H1 (cell line): ENCODE measurements around the gene GALNT7. TPM values are rescaled to one million over a fixed set of nuclear protein-coding genes. Genes with fewer than 3 reads are reported as not detected.

Experiments used
- CTCF ChIA-PET: fragments of 300-600 bp; sonication (Branson Sonifier 250); formaldehyde crosslinking; loops from one replicate; lab custom pipeline; 2021; ENCODE audit not compliant: partially characterized antibody; lab: Charles Lee
- POLR2A ChIA-PET: fragments of 300-600 bp; sonication (Branson Sonifier 250); formaldehyde crosslinking; loops from one replicate; lab custom pipeline; 2021; ENCODE audit warnings: inconsistent platforms; ENCODE audit not compliant: partially characterized antibody; lab: Charles Lee
- DNase-seq, 2 experiments: peaks; one replicate each; pipeline versions ENCODE4 v3.0.0 to v3.0.0-alpha.2; 2010 to 2022; ENCODE audit warnings: low spot score in 2 of 2, low read depth in 1 of 2, mixed read lengths in 1 of 2
- FAIRE-seq: peaks from 2 replicates; lab custom pipeline; 2011; peaks lifted over from hg19 to GRCh38; lab: Jason Lieb, UNC
- H2AFZ ChIP-seq: 2 replicates; pipeline ENCODE4 v1.8.1; 2012; ENCODE audit warnings: low read length, inconsistent platforms
- H2AK5ac ChIP-seq: 2 replicates; pipeline ENCODE4 v1.6.1; 2013; ENCODE audit warnings: low read depth, low read length
- H2BK120ac ChIP-seq: replicated peaks from 2 replicates; pipeline ENCODE3; 2013; ENCODE audit warnings: low read depth, low read length, inconsistent platforms
- H2BK12ac ChIP-seq: 2 replicates; pipeline ENCODE4 v1.6.1; 2013; ENCODE audit warnings: low read depth, low read length
- H2BK15ac ChIP-seq: 2 replicates; pipeline ENCODE4 v1.6.1; 2013; ENCODE audit warnings: low read length
- H2BK20ac ChIP-seq: 2 replicates; pipeline ENCODE4 v1.6.1; 2013; ENCODE audit warnings: low read length
- H2BK5ac ChIP-seq: 2 replicates; pipeline ENCODE4 v1.6.1; 2013; ENCODE audit warnings: low read depth, low read length
- H3K14ac ChIP-seq: 2 replicates; pipeline ENCODE4 v1.6.1; 2013; ENCODE audit warnings: inconsistent platforms; ENCODE audit not compliant: insufficient read length
- H3K18ac ChIP-seq: 2 replicates; pipeline ENCODE4 v1.6.1; 2013; ENCODE audit warnings: low read length; ENCODE audit errors: extremely low read depth
- H3K23ac ChIP-seq: 2 replicates; pipeline ENCODE4 v1.6.1; 2013; ENCODE audit warnings: inconsistent platforms; ENCODE audit not compliant: insufficient read length
- H3K23me2 ChIP-seq: 2 replicates; pipeline ENCODE4 v1.6.1; 2013; ENCODE audit warnings: low read depth, low read length
- H3K27ac ChIP-seq: 2 replicates; pipeline ENCODE4 v1.6.1; 2011; ENCODE audit warnings: low read depth, low read length, inconsistent platforms
- H3K27me3 ChIP-seq, 4 experiments: replicated peaks in 1 of 4; 1 replicate in 1 of 4; 2 replicates in 3 of 4; pipeline versions ENCODE4 v1.6.1 to v1.8.1; 2011 to 2013; ENCODE audit warnings: low read length in 3 of 4, mild to moderate bottlenecking in 3 of 4, inconsistent platforms in 2 of 4, mixed read lengths in 2 of 4, moderate library complexity in 1 of 4; ENCODE audit not compliant: control insufficient read depth in 3 of 4, insufficient read depth in 3 of 4; ENCODE audit errors: extremely low read depth in 1 of 4
- H3K36me3 ChIP-seq, 4 experiments: 2 replicates each; pipeline versions ENCODE4 v1.6.1 to v1.8.1; 2011 to 2013; ENCODE audit warnings: mild to moderate bottlenecking in 4 of 4, low read length in 3 of 4, moderate library complexity in 2 of 4, control low read depth in 1 of 4, inconsistent platforms in 1 of 4; ENCODE audit not compliant: insufficient read depth in 4 of 4, control insufficient read depth in 2 of 4
- H3K4ac ChIP-seq: replicated peaks from 2 replicates; pipeline ENCODE3; 2013; ENCODE audit warnings: low read length, low read depth, mixed read lengths, inconsistent platforms; ENCODE audit not compliant: insufficient read length
- H3K4me1 ChIP-seq, 4 experiments: replicated peaks in 1 of 4; 1 replicate in 1 of 4; 2 replicates in 3 of 4; pipeline versions ENCODE4 v1.6.1 to v1.8.1; 2011 to 2013; ENCODE audit warnings: low read length in 3 of 4, inconsistent platforms in 2 of 4, mixed read lengths in 1 of 4; ENCODE audit not compliant: insufficient read depth in 4 of 4, control insufficient read depth in 3 of 4
- H3K4me2 ChIP-seq, 2 experiments: 2 replicates each; pipeline versions ENCODE4 v1.6.1 to v1.8.1; 2011 to 2013; ENCODE audit warnings: low read depth in 2 of 2, low read length in 2 of 2, control low read depth in 1 of 2, inconsistent platforms in 1 of 2, mild to moderate bottlenecking in 1 of 2; ENCODE audit not compliant: insufficient read depth in 1 of 2
- H3K4me3 ChIP-seq, 4 experiments: fragments of 200-600, 300-600 bp in 1 of 4; sonication (generic), shearing (Covaris generic), sonication (Bioruptor Twin) in 1 of 4; 2 replicates each; pipeline versions ENCODE4 v1.5.1 to v1.8.1; 2011 to 2016; ENCODE audit warnings: low read length in 4 of 4, low read depth in 3 of 4, control low read depth in 2 of 4, inconsistent platforms in 2 of 4, mild to moderate bottlenecking in 2 of 4, mixed read lengths in 1 of 4, moderate library complexity in 1 of 4; ENCODE audit not compliant: insufficient read depth in 2 of 4; ENCODE audit errors: extremely low read depth in 1 of 4
- H3K56ac ChIP-seq: replicated peaks from 2 replicates; pipeline ENCODE3; 2013; ENCODE audit warnings: low read depth, mild to moderate bottlenecking, mixed read lengths, low read length, inconsistent platforms; ENCODE audit not compliant: insufficient read length
- H3K79me1 ChIP-seq: 2 replicates; pipeline ENCODE4 v1.6.1; 2013; ENCODE audit warnings: low read depth, low read length, control low read depth
- H3K79me2 ChIP-seq, 2 experiments: 2 replicates each; pipeline versions ENCODE4 v1.6.1 to v1.8.1; 2012 to 2013; ENCODE audit warnings: low read length in 2 of 2, mild to moderate bottlenecking in 2 of 2, inconsistent platforms in 1 of 2; ENCODE audit not compliant: insufficient read depth in 2 of 2, control insufficient read depth in 1 of 2
- H3K9ac ChIP-seq, 4 experiments: replicated peaks in 1 of 4; 1 replicate in 1 of 4; 2 replicates in 3 of 4; pipeline versions ENCODE4 v1.6.1 to v1.8.1; 2011 to 2013; ENCODE audit warnings: low read depth in 3 of 4, low read length in 3 of 4, control low read depth in 2 of 4, mild to moderate bottlenecking in 2 of 4, moderate library complexity in 2 of 4, inconsistent platforms in 1 of 4; ENCODE audit errors: extremely low read depth in 1 of 4
- H3K9me3 ChIP-seq, 2 experiments: 2 replicates each; pipeline versions ENCODE4 v1.6.1 to v1.8.1; 2012 to 2013; ENCODE audit warnings: mild to moderate bottlenecking in 2 of 2, moderate library complexity in 2 of 2, control low read depth in 1 of 2, inconsistent platforms in 1 of 2, low read depth in 1 of 2, low read length in 1 of 2, mixed read lengths in 1 of 2; ENCODE audit not compliant: insufficient read depth in 2 of 2
- H4K20me1 ChIP-seq, 2 experiments: replicated peaks in 1 of 2; 2 replicates each; pipeline versions ENCODE3 to v1.8.1; 2011 to 2013; ENCODE audit warnings: inconsistent platforms in 2 of 2, low read length in 2 of 2, mild to moderate bottlenecking in 1 of 2; ENCODE audit not compliant: insufficient read depth in 2 of 2, control insufficient read depth in 1 of 2
- H4K5ac ChIP-seq: 2 replicates; pipeline ENCODE4 v1.6.1; 2013; ENCODE audit warnings: low read length, low read depth, mixed read lengths, inconsistent platforms; ENCODE audit not compliant: insufficient read length
- H4K8ac ChIP-seq: 2 replicates; pipeline ENCODE4 v1.8.0; 2013; ENCODE audit warnings: mild to moderate bottlenecking, moderate library complexity, low read length, inconsistent platforms; ENCODE audit not compliant: insufficient read depth; ENCODE audit errors: extremely low read depth
- H4K91ac ChIP-seq: replicated peaks from 2 replicates; pipeline ENCODE3; 2013; ENCODE audit warnings: low read length, mixed read lengths, inconsistent platforms; ENCODE audit not compliant: insufficient read length
- CEBPB ChIP-seq: IDR thresholded peaks from 2 replicates; pipeline ENCODE4 v1.6.1; 2012; ENCODE audit warnings: low read depth, low read length
- GABPA ChIP-seq: IDR thresholded peaks from 2 replicates; pipeline ENCODE4 v1.6.1; 2011; ENCODE audit warnings: mild to moderate bottlenecking, low read length, moderate library complexity, borderline replicate concordance; ENCODE audit not compliant: insufficient read depth
- POLR2AphosphoS5 ChIP-seq: IDR thresholded peaks from 2 replicates; pipeline ENCODE4 v1.6.1; 2011; ENCODE audit warnings: low read depth, low read length
- RBBP5 ChIP-seq: IDR thresholded peaks from 2 replicates; pipeline ENCODE4 v1.7.1; 2012; ENCODE audit warnings: low read depth, mild to moderate bottlenecking, inconsistent platforms, low read length, moderate library complexity, borderline replicate concordance
- TAF7 ChIP-seq: optimal IDR thresholded peaks from 2 replicates; pipeline ENCODE3; 2011; ENCODE audit warnings: low read depth, mild to moderate bottlenecking, inconsistent platforms, low read length, moderate library complexity, borderline replicate concordance
- TBP ChIP-seq: IDR thresholded peaks from 2 replicates; pipeline ENCODE4 v1.6.1; 2011; ENCODE audit warnings: low read depth, low read length, improper control_type of control experiment
- TEAD4 ChIP-seq: IDR thresholded peaks from 2 replicates; pipeline ENCODE4 v1.6.1; 2012; ENCODE audit warnings: low read depth, low read length, inconsistent platforms, mixed read lengths
- YY1 ChIP-seq: IDR thresholded peaks from 2 replicates; pipeline ENCODE4 v1.6.1; 2011; ENCODE audit warnings: low read depth, mild to moderate bottlenecking, low read length
- WGBS, 2 experiments: shearing (Covaris generic) in 1 of 2; methylation state at CpG; one replicate each; pipeline versions ENCODE4 v1.1.6 to v1.1.7; 2013 to 2015; ENCODE audit warnings: low lambda C conversion rate in 2 of 2, mixed read lengths in 2 of 2, inconsistent platforms in 1 of 2, low coverage in 1 of 2, missing lambda C conversion rate in 1 of 2; ENCODE audit not compliant: insufficient replicate concordance in 2 of 2, insufficient coverage in 1 of 2, insufficient read length in 1 of 2; ENCODE audit errors: extremely low coverage in 1 of 2, missing lambda C conversion rate in 1 of 2; 5-methylcytosine and 5-hydroxymethylcytosine counted together
- long read RNA-seq, 2 experiments: library from RNA in 1 of 2; library from capped mRNA in 1 of 2; stranded (forward); transcript quantifications; one replicate each; pipeline ENCODE4 v2.0.0, GENCODE V29; 2021; ENCODE audit warnings: inconsistent platforms in 1 of 2
- polyA minus RNA-seq, 3 experiments: library from RNA; depleted of rRNA, polyadenylated mRNA; stranded (reverse); fragments of >200 nt; gene quantifications; 1 replicate in 2 of 3; 2 replicates in 1 of 3; pipeline ENCODE4 v1.2.3, GENCODE V29; 2011
- polyA plus RNA-seq, 7 experiments: library from polyadenylated mRNA; depleted of rRNA in 3 of 7; stranded (reverse) in 5 of 7; unstranded in 2 of 7; fragments of >200 nt in 5 of 7; fragments of 200-250 nt in 2 of 7; gene quantifications; 1 replicate in 5 of 7; 2 replicates in 1 of 7; 4 replicates in 1 of 7; pipeline versions ENCODE4 v1.2.1 to v1.2.3, GENCODE V29; 2011 to 2013; ENCODE audit warnings: missing spikeins in 2 of 7, mixed read lengths in 2 of 7
- total RNA-seq: library from RNA; stranded (reverse); fragmentation: NEBNext Ultra II Directional; extraction: Animal tissue kit (Norgen Biotek cat#: 25700); gene quantifications from 2 replicates; pipeline ENCODE4 v1.2.1, GENCODE V29; 2021

GALNT7 gene
- 78.9 and 85.5 TPM in 2 replicates for total RNA-seq
- 11.1 and 22.4 TPM in 2 replicates for polyA plus RNA-seq (2011; rRNA removed)
- polyA plus RNA-seq (2011; cell fraction: cytosol; rRNA removed): 25.8 TPM
- polyA plus RNA-seq (2011; cell fraction: nucleus; rRNA removed): 19.5 TPM
- 36.2 to 78.8 TPM (median 45.0 TPM) in 4 replicates for polyA plus RNA-seq (2012, experiment 1 of 2)
- 3.2 TPM for polyA plus RNA-seq (2012, experiment 2 of 2)
- 70.1 TPM for polyA plus RNA-seq (2013, experiment 1 of 2)
- polyA plus RNA-seq (2013, experiment 2 of 2): 71.3 TPM
- 52.2 and 73.6 TPM in 2 replicates for polyA minus RNA-seq (2011; rRNA and poly(A)+ RNA removed)
- 32.2 TPM for polyA minus RNA-seq (2011; cell fraction: cytosol; rRNA and poly(A)+ RNA removed)
- polyA minus RNA-seq (2011; cell fraction: nucleus; rRNA and poly(A)+ RNA removed): 71.8 TPM
- long read RNA-seq, experiment 1, full-length matches to known transcripts: 14 of 74 reads
- long read RNA-seq, experiment 1, partial matches to known transcripts: 49 of 74 reads
- long read RNA-seq, experiment 1, other reads (novel, unspliced or antisense): 11 of 74 reads
- long read RNA-seq, experiment 2, full-length matches to known transcripts: 10 of 19 reads
- long read RNA-seq, experiment 2, partial matches to known transcripts: 4 of 19 reads
- long read RNA-seq, experiment 2, other reads (novel, unspliced or antisense): 5 of 19 reads

DNA sequence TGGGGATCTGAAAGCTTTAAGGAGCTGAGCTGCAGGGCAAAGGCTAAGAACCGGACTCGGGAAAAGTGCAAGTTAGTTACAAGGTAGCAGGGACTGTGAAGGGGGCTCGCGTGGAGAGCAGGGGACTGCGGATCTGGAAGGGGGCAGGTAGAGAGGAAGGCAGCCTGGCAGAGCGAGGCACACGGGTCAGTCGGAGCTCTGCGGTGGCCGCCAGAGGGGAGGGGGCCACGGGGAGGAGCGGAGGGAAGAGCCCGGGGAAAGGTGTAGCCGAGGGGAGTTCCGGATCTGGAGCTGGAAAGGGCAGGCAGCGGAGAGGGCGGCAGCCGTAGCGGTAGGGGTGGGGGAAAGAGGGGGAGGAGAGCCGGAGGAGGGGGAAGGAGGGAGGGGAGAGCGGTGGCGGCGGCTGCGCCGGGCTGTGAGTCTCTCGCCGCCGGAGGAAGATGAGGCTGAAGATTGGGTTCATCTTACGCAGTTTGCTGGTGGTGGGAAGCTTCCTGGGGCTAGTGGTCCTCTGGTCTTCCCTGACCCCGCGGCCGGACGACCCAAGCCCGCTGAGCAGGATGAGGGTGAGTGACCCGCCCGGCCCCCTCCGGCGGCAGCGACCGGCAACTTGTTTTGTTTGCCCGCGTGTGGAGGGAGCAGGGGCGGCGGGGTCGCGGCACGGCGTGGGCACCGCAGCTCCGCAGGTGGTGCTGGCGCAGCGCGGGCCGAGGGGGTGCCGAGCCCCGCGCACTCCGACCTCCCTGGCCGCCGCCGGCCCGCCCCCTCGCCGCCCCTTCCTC lies at the start of gene GALNT7:
Gene GALNT7 (plus strand): TSS at position 416 of the 782 bp plus-strand sequence. CDS start 25 bp downstream, at position 441.
- H3K4me2 ChIP-seq: peak within 1 kb of the TSS; percentile 88
- H4K20me1 ChIP-seq: peaks cover 3 to 6% of the 10 kb centered on the region in 2 experiments
- no peak within 1 kb of the TSS for H2BK15ac ChIP-seq
- H3K9me3 ChIP-seq: no peaks in the 10 kb centered on the region
- H4K5ac ChIP-seq: peak within 1 kb of the TSS; percentile 95
- peaks cover 8 to 27% (median 19%) of the 10 kb centered on the region in 4 experiments for H3K4me1 ChIP-seq
- H3K4me3 ChIP-seq: peak within 1 kb of the TSS; percentile 82 to 93 (median 86)
- peak; percentile 54 to 83 for DNase-seq
- peak within 1 kb of the TSS; percentile 97 for H4K91ac ChIP-seq
- POLR2A ChIA-PET: interaction anchor here (0.5 to 2.1 kb wide), 13 partner anchors 11 to 323 kb away, joined by 3 to 6 read pairs (median 4); partner anchors contain the start of gene HMGB2
- H2BK12ac ChIP-seq: peak within 1 kb of the TSS; percentile 42; the same call in 1 of the 2 replicates
- 0 out of 2 replicates have a peak within 1 kb of the TSS, but pooled peaks have one; percentile 57 for H2BK20ac ChIP-seq
- H3K23me2 ChIP-seq: peaks cover 3% of the 10 kb centered on the region; the same call in 1 of the 2 replicates
- H2AK5ac ChIP-seq: no peak within 1 kb of the TSS
- peak within 1 kb of the TSS; percentile 93 for H3K56ac ChIP-seq
- H3K27ac ChIP-seq: peak within 1 kb of the TSS; percentile 86; the same call in 1 of the 2 replicates
- no peaks in the 10 kb centered on the region for H3K27me3 ChIP-seq
- H4K8ac ChIP-seq: peak within 1 kb of the TSS; percentile 90
- peak within 1 kb of the TSS; percentile 89 for H2BK5ac ChIP-seq
- H2BK120ac ChIP-seq: peak within 1 kb of the TSS; percentile 95
- peak within 1 kb of the TSS; percentile 59; the same call in 1 of the 2 replicates for H2AFZ ChIP-seq
- no peak for FAIRE-seq
- peak within 1 kb of the TSS; percentile 100 for H3K18ac ChIP-seq
- peaks cover 0 to 6% (median 3%) of the 10 kb centered on the region in 4 experiments; a peak in 2 of 8 replicates for H3K36me3 ChIP-seq
- H3K4ac ChIP-seq: peak within 1 kb of the TSS; percentile 97
- no peaks in the 10 kb centered on the region; the same call in 1 of the 2 replicates for H3K79me1 ChIP-seq
- CTCF ChIA-PET: interaction anchor here (0.7 to 2.8 kb wide), 8 partner anchors 10 to 155 kb away, joined by 3 to 16 read pairs (median 4); no protein-coding TSS in a partner anchor
- H3K79me2 ChIP-seq: peaks cover 12 to 45% of the 10 kb centered on the region in 2 experiments
- H3K23ac ChIP-seq: no peak within 1 kb of the TSS
- H3K9ac ChIP-seq: peak within 1 kb of the TSS; percentile 57 to 92 (median 79)
- no peak within 1 kb of the TSS for H3K14ac ChIP-seq
- WGBS, 2 experiments: 0% methylated on average over 19 of the region's 64 CpGs; no CpG with 5 or more reads in 1 of the 2 experiments
- peak; percentile 72 for TF ChIP-seq RBBP5
- no peak for TF ChIP-seq GABPA
- TF ChIP-seq TAF7: peak; percentile 10
- no peak for TF ChIP-seq CEBPB
- peak; percentile 53; the same call in 1 of the 2 replicates for TF ChIP-seq POLR2AphosphoS5
- TF ChIP-seq YY1: 0 out of 2 replicates have a peak, but pooled peaks have one; percentile 8
- TF ChIP-seq TBP: peak; percentile 38
- no peak for TF ChIP-seq TEAD4
